ENCODE results near the gene NRG3.

GRCh38 chr10:81903472-81903871 lies 28.5 kb downstream of the NRG3 start:
- TF ChIP-seq CTCF (IDR thresholded peaks at IDR 0.05) (no peak), POLR2AphosphoS5 (IDR thresholded peaks at IDR 0.05) (no peak)

Data from transverse colon (tissue), 4 donors.